ENCODE measurements around the gene DHRSX.
"Not testable (repeated sequence)": the region's sequence is repeated elsewhere in the genome, so short reads cannot be mapped to it uniquely, and the experiment has no call there.

The DHRSX gene, protein sequence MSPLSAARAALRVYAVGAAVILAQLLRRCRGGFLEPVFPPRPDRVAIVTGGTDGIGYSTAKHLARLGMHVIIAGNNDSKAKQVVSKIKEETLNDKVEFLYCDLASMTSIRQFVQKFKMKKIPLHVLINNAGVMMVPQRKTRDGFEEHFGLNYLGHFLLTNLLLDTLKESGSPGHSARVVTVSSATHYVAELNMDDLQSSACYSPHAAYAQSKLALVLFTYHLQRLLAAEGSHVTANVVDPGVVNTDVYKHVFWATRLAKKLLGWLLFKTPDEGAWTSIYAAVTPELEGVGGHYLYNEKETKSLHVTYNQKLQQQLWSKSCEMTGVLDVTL

DNA sequence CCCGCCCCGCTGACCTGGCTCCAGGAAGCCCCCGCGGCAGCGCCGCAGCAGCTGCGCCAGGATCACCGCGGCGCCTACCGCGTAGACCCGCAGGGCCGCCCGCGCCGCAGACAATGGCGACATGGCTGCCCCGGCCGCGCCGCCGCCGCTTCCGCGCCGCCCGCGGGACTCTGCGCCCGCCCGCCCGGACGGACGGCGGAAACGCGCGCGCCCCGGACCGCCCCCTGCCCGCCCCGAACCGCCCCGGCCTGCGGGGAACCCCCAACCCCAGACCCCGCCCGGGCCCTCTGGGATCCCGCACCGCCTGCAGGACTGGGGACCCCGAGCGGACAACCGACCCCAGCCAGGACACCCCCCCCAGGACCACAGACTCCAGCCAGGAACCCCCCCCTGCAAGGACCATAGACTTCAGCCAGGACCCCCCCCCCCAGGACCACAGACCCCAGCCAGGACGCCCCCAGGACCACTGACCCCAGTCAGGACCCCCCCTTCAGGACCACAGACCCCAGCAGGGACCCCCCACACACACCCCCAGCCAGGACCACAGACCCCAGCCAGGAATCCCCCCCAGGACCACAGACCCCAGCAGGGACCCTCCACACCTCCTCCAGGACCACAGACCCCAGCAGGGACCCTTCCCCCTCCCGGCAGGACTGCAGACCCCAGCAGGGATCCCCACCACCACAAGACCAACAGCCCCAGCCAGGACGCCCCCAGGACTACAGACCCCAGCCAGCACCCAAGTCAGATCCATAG, at the start of gene DHRSX, which contains the start of gene ZBED1:
DHRSX (minus strand) TSS at position 174 of the 756 bp plus-strand sequence; CDS start at position 123, 51 bp downstream.
ZBED1 (minus strand) TSS at position 174 of the 756 bp plus-strand sequence. CDS start 10,257 bp downstream, outside the sequence.
- peak in 1 of 3 donors; percentile 48 for DNase-seq (ENCODE audit: low read depth in 3 of 3)

DNA sequence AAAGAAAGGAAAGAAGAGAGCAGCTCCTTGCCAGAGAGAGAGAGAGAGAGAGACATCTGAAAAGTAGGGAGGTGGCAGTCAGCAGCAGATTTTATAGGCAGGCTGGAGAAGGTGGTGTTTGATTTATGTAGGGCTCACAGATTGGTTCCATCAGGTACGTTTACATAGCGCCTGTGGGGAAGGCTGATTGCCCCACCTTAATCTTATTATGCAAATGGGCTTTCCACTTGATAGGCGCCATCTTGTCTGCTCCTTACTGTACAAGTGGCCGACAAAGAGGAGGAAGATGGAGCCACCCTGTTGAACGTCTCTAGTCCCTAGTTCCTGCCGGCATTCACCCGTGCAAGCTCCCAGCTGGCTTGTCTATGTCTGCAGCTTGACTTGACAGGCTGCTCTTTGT, 49.1 kb upstream of the DHRSX start:
- no peak for DNase-seq (ENCODE audit: low read depth in 3 of 3)

DNA sequence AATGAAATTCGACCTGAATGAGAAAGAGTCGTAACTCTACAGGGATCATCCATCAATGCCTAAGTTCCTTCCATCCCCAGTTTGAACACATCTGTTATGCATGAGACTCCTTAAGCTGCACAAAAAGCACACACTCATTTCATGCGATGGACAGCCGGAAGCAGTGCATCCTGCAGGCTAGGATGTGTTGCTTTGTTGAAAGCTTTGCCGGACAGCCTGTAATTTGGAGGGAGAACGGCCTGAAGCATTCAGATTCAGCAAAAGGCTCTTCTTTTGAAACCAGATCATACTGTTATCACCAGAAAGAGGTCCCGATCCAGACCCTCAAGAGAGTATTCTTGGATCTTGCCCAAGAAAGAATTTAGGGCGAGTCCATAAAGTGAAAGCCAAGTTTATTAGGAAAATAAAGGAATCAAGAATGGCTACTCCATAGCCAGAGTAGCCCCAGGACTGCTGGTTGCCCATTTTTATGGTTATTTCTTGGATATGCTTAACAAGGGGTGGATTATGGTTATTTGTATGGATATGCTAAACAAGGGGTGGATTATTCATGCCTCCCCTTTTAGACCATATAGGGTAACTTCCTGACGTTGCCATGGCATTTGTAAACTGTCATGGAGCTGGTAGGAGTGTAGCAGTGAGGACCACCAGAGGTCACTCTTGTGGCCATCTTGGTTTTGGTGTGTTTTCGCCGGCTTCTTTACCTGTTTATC, 48.1 kb upstream of the DHRSX start:
- DNase-seq (ENCODE audit: low read depth in 3 of 3): no peak

DNA sequence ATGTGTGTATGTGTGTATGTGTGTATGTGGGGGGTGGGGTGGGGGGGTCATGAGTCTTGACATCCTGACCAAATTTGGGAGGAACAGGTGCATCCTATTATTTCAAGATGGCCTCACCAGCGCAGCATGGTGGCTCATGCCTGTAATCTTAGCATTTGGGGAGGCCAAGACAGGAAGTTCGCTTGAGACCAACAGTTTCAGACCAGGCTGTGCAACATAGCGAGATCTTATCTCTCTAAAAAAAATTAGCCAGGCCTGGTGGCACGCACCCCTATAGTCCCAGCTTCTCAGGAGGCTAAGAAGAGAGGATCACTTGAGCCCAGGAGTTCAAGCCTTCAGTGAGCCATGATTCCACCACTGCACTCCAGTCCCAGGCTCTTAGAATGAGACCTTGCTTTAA, 47.0 kb upstream of the DHRSX start:
- DNase-seq (ENCODE audit: low read depth in 3 of 3): no peak

DNA sequence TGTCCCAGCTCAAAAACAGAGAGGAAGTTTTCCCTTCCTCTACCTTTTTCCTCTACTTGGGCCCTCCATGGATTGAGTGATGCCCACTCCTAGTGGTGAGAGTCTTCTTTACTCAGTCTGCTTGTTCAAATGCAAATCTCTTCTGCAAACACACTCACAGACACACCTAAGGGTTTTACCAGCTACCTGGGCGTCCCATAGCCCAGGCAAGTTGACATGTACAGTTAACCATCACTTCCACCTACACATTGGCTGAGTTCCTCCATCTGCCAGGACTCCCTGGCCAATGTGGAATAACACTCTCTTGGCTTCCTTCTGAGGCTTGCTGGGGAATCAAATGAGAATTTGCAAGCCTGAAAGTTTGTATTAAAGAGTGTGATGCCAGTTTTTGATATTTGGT, 45.7 kb upstream of the DHRSX start:
- no peak for DNase-seq (ENCODE audit: low read depth in 3 of 3)

DNA sequence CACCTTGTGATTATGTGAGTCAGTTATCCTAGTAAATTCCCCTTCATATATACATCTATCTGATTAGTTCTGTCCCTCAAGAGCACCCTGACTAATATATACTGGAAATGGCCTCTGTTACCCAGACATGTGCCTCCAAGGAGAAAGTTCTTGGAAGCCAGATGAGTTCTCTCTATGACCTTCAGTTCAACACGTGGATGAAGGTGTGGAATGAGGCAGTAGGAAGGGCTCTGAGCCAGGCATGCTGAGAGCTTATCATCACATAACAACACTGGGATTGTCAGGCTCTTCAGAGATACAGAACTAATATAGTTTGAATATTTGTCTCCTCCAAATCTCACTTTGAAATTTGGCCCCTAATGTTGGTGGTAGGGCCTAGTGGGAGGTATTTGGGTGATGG, 44.4 kb upstream of the DHRSX start:
- DNase-seq (ENCODE audit: low read depth in 3 of 3): no peak

DNA sequence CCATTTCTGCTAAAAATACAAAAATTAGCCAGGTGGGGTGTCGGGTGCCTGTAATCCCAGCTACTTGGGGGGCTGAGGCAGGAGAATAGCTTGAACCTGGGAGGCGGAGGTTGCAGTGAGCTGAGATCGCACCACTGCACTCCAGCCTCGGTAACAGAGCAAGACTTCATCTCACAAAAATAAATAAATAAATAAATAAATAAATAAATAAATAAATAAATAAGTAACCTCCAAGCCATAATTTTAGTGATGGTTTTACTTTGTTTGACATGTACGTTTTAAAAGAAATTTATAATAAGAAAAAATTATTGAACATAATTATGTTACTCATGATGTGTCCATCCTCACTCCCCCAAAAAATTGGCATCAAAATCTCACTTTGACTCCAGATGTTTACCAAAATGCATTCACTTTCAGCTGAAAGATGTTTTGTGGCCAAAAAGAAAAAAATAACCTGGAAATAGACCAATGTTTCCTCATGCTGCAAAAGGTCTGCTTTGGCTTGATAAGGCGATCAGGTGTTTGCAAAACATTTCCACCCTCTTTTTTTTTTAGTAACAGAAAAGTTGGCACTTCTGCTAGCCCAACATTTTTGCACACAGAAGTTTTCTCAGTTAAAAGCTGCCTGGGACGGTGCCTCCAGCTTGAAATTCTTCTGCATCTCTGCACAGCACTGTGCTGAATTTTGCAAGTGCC, 42.2 kb upstream of the DHRSX start:
- no peak for DNase-seq (ENCODE audit: low read depth in 3 of 3)

DNA sequence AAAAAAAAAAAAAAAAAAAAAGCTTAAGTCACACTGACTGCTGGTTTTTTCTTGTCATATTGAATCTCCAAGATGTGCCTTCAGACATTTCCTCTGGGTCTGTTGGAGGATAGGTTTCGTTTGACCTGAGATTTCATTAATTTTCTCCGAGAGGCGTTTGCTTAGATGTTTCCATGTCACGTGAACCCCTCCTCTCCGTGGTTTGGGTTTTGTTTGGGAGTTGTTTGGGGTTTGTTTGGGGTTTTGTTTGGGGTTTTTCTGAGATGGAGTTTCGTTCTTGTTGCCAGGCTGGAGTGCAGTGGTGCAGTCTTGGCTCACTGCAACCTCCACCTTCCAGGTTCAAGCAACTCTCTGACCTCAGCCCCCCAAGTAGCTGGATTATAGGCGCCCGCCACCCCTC, 40.8 kb upstream of the DHRSX start:
- no peak for DNase-seq (ENCODE audit: low read depth in 3 of 3)

DNA sequence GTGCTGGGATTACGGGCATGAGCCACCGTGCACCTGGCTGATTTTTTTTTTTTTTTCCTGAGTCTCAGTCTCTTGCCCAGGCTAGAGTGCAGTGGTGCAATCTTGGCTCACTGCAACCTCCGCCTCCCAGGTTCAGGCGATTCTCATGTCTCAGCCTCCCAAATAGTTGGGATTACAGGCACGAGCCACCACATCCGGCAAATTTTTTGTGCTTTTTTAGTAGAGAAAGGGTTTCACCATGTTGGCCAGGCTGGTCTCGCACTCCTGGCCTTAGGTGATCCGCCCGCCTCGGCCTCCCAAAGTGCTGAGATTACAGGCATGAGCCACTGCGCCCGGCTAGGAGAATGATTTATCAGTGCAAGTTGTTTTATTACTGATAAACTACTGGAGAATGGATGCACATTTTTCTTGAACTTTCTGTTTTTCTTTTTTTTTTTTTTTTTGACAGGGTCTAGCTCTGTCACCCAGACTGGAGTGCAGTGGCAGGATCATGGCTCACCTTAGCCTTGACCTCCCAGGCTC, 39.7 kb upstream of the DHRSX start:
- DNase-seq (ENCODE audit: low read depth in 3 of 3): no peak

DNA sequence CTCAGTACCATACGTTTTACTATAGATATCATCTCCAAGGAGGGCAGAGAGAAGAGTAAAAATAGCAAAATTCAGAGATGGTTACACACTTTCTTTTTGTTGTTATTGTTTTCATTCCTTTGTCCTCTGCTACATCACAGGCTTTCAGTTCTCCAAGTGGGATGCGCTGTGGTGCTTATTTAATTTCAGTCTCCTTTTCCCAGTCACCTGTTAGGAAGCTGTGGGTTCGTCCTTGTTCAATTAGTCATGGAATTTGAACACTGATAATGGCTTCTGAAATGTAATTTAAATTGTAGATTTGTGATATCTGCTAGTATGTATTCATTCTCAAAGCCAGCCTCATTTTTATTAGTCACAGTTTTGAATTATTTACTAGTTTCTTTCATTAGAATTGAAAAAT, 38.8 kb upstream of the DHRSX start:
- no peak for DNase-seq (ENCODE audit: low read depth in 3 of 3)

DNA sequence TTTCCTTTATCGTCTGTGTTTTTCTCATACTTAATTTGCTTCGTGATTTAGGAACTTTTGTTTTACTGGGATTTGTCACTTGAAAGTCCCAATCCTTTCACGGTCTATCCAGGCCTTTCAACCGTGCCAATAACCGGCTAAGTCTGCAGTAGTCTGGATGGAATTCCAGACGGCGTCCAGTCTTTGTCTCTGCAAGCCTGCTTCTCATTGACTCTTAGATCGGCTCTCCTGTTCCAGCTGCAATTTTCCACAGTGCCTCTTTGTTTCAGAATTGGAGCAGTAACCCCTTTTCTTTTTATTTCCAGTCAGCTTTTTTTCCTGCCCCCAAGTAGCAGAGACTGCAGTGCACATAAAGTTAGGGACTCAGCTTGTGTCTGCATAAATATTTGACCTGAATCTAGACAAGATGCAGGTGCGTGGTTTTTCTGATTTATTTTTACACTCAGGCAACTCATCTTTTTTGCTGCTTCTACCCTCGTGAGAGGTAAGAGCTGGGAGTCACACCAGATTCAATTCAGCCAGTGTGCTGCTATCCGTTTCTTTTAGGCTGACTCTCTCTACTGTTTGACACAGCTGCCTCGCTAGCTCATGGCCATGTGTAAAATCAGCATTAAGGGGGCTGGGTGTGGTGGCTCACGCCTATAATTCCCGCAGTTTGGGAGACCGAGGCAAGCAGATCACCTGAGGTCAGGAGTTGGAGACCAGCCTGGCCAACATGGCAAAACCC, 37.4 kb upstream of the DHRSX start:
- no peak for DNase-seq (ENCODE audit: low read depth in 3 of 3)

DNA sequence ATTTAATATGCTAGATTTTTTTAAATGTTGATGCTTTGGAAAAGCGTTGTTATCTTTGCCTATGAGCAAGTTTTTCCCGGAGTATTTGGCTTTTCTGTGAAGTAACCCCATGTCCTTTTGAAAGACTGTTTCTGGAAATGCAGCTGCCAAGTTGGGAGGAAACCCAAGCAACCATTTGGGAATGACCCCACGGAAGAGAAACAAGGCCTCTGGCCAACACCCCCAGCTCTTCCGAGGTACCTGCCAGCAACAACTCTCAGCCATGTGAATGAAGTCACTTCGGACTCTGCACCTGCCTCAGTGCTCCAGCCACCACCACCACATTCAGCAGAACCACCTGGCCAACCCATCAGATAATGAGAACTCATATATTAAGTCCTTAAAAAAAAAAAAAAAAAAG, 36.2 kb upstream of the DHRSX start:
- no peak for DNase-seq (ENCODE audit: low read depth in 3 of 3)

DNA sequence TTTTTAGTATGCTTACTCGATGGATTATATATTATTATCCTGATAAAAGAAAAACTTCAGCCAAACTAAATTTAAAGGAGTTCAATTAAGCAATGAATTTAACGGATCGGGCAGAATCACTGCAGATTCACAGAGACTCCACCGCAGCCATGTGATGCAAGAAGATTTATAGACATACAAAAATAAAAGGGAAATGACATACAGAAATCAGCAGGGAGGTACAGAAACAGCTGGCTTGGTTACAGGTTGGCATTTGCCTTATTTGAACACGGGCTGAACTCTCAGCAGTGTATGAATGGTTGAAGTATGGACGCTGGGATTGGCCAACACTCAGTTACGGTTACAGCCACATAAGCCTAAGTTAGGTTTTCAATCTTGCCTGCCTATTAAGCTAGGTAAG, 35.4 kb upstream of the DHRSX start:
- DNase-seq (ENCODE audit: low read depth in 3 of 3): no peak

DNA sequence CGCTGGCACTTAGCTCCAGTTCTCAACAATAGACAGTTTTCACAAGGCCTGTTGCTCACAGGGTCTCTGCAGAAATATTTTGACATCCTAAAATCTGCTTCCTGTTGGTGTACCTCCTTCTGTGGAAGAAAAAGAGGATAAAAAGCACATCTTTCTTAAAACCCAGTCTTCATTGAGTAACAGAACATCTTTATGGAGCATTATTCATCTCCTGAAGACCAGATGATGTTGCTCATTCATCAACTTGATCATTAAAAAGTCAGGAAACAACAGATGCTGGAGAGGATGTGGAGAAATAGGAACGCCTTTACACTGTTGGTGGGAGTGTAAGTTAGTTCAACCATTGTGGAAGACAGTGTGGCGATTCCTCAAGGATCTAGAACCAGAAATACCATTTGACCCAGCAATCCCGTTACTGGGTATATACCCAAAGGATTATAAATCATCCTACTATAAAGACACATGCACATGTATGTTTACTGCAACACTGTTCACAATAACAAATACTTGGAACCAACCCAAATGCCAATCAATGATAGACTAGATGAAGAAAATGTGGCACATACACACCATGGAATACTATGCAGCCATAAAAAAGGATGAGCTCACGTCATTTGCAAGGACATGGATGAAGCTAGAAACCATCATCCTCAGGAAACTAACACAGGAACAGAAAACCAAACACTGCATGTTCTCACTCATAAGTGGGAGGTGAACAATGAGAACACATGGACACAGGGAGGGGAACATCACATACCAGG, 33.7 kb upstream of the DHRSX start:
- not testable (repeated sequence) for DNase-seq (ENCODE audit: low read depth in 3 of 3)

DNA sequence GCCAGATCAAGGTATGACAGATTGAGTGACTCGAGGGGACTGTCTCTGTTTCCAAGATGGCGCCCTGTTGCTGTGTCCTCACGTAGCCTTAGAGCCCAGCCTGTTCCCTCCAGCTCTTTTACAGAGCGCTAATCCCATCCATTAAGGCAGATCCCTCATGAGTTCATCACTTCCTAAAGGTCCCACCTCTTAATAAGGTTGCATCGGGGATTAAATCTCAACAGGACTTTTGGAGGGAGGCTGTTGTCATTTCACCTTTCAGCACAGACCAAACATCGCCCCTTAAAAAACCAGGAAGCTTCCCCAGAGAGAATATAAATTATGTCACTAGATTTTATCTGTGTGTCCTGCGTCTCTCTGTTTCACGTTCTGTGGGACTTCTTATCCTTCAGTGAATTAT, 32.6 kb upstream of the DHRSX start:
- no peak for DNase-seq (ENCODE audit: low read depth in 3 of 3)

DNA sequence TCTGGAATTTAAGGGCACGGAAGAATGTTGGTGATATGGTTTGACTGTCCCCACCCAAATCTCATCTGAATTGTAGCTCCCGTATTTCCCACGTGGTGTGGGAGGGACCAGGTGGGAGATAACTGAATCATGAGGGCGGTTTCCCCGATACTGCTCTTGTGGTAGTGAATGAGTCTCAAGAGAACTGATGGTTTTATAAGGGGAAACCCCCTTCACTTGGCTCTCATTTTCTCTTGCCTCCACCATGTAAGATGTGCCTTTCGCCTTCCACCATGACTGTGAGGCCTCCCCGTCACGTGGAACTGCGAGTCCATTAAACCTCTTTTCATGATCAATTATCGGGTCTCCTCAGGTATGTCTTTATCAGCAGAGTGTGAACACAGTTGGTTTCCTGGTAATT, 25.6 kb upstream of the DHRSX start:
- DNase-seq (ENCODE audit: low read depth in 3 of 3): no peak

DNA sequence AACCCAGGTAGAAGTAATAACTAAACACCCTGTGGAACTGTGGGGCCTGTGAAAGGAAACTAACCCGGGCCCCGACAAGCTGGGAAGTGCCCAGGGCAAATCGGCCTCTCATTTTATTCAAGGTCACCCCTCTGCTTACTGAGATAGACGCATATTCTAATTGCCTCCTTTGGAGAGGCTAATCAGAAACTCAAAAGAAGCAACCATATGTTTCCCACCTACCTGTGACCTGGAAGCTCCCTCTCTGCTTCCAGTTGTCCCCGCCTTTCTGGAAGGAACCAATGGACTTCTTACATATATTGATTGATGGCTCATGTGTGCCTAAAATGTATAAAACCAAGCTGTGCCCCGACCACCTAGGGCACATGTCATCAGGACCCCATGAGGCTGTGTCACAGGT, 23.1 kb upstream of the DHRSX start:
- DNase-seq (ENCODE audit: low read depth in 3 of 3): no peak

DNA sequence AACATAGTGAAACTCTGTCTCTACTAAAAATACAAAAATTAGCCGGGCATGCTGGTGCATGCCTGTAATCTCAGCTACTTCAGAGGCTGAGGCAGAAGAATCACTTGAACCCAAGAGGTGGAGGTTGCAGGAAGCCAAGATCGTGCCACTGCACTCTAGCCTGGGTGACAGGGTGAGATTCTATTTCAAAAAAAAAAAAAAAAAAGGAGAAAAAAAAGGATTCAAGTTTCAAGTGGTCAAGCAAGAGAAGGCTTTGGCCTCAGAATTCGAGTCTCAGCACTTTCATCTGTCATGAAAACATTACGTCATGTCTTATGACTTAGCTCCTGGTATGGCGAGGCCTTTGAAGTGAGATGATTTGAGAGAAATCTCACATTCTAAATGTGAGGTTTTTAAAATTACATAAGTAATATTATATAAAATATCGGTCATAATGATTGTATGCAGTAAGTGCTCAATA, 21.2 kb upstream of the DHRSX start:
- no peak for DNase-seq (ENCODE audit: low read depth in 3 of 3)

DNA sequence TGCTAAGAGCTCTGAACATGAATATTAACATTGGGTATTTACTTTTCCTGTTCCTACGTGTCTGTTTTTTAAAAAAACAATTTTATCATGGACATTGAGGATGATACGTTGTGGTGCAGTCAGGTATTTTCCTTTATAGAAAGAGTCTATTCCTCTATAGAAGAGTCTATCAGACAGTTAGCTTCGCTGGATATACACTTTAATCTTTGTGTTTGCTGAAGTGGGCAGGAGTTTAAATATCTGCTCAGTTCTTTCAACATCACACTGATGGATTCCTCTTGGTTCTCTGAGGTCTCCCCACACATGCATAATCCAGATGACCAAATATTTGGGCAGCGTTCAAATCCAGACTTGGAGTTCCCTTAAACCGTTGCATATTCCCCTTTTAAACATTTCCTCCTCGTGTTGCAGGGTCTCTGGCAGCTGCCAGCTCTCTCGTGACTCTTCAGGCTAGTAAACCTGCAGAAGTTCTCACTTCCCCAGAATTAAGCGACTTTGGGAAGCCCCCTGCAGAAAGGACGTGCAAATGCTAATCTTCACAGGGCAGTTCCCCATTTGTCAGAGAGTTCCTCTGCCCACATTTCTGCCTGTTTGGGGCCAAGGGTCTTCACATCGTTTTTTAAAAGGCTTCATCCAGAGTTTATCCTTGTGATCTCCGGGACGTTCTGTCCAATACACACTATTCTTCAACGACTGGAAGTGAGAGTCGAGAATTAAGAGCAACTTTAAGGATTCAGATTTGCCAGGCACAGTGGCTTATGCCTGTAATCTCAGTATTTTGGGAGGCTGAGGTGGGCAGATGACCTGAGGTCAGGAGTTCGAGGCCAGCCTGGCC, 20.5 kb upstream of the DHRSX start:
- no peak for DNase-seq (ENCODE audit: low read depth in 3 of 3)

All from stimulated activated CD4-positive, alpha-beta T cell treated with anti-CD3 and anti-CD28 coated beads, TNF-alpha, amount 100 ng/mL, for 48 hours (primary cell).